Adipocyte (in vitro differentiated cells): ENCODE data around the gene SRGAP3.

ENCODE experiments used
- DNase-seq: peaks from one replicate; pipeline ENCODE4 v3.0.0-alpha.2; 2015; ENCODE audit warnings: low read depth
- H3K27me3 ChIP-seq: replicated peaks from 2 replicates; pipeline ENCODE4 v1.7.0; 2013; ENCODE audit warnings: mild to moderate bottlenecking, low read length, moderate library complexity; ENCODE audit not compliant: control insufficient read depth, insufficient read depth
- H3K36me3 ChIP-seq: 2 replicates; pipeline ENCODE4 v1.7.0; 2013; ENCODE audit warnings: low read length, mild to moderate bottlenecking, moderate library complexity; ENCODE audit not compliant: control insufficient read depth, insufficient read depth, severe bottlenecking
- H3K4me1 ChIP-seq: 2 replicates; pipeline ENCODE4 v1.7.0; 2013; ENCODE audit warnings: mild to moderate bottlenecking, low read length, moderate library complexity; ENCODE audit not compliant: control insufficient read depth, insufficient read depth
- H3K4me3 ChIP-seq: 2 replicates; pipeline ENCODE4 v1.7.0; 2013; ENCODE audit warnings: mild to moderate bottlenecking, low read length, moderate library complexity
- H3K9ac ChIP-seq: 2 replicates; pipeline ENCODE4 v1.7.0; 2013; ENCODE audit warnings: mild to moderate bottlenecking, low read length, moderate library complexity
- H3K9me3 ChIP-seq: 2 replicates; pipeline ENCODE4 v1.7.0; 2013; ENCODE audit warnings: mild to moderate bottlenecking, low read length, moderate library complexity; ENCODE audit not compliant: control insufficient read depth

SRGAP3 gene

DNA sequence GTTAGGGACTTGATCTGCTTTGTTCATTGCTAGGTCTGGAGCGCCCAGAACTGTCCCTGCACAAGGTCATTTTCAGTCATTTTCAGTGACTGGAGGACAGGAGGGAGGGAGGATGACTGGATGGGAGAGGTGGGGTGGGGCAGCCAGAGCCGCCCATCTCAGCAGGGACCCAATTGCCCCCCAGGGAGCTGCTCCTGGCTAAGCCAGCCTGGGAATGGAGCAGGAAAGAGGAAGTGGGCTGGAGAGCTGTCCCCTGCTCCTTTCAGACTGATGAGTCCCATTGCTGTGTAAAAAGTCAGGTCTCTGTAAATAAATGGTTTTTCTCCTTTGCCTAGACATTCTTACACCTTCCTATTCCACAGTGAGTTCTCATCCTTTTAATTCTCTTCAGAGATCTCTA lies 187.8 kb downstream of the SRGAP3 start:
- H3K4me3 ChIP-seq: no peak overlapping the region
- DNase-seq: no peak
- H3K9ac ChIP-seq: no peak overlapping the region
- H3K9me3 ChIP-seq: peaks cover 7% of the 10 kb centered on the region
- H3K36me3 ChIP-seq: no peaks in the 10 kb centered on the region
- no peaks in the 10 kb centered on the region for H3K27me3 ChIP-seq
- no peaks in the 10 kb centered on the region for H3K4me1 ChIP-seq

GRCh38 chr3:9059489-9060400 lies 189.7 kb downstream of the SRGAP3 start:
- no peak for DNase-seq

DNA sequence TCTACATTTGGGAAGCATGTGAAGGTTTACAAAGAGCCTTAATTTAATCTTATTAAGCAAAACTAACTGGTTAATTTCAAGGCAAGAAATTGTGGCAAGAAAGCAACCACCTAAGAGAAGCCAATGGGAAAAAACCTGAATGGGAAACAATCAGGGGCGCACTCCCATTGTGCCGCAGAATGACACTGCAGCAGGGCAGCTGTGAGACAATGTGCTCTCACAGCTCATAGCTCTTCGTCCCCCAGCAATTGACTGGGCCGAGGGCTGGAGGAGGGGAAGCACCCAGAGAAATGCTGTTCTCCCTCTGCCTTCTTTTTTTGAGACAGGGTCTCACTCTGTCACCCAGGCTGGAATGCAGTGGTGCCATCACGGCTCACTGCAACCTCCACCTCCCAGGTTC lies 192.9 kb downstream of the SRGAP3 start:
- no peak for DNase-seq
- no peaks in the 10 kb centered on the region for H3K4me1 ChIP-seq
- no peaks in the 10 kb centered on the region for H3K9me3 ChIP-seq
- H3K9ac ChIP-seq: no peak overlapping the region
- H3K4me3 ChIP-seq: no peak overlapping the region
- H3K27me3 ChIP-seq: no peaks in the 10 kb centered on the region
- H3K36me3 ChIP-seq: no peaks in the 10 kb centered on the region

More at GRCh38 chr3:9059489-9060400, 189.7 kb downstream of the SRGAP3 start:
- H3K27me3 ChIP-seq: no peaks in the 10 kb centered on the region
- peaks cover 7% of the 10 kb centered on the region for H3K9me3 ChIP-seq
- H3K4me1 ChIP-seq: no peaks in the 10 kb centered on the region
- H3K36me3 ChIP-seq: no peaks in the 10 kb centered on the region
- H3K4me3 ChIP-seq: no peak overlapping the region
- H3K9ac ChIP-seq: no peak overlapping the region

DNA sequence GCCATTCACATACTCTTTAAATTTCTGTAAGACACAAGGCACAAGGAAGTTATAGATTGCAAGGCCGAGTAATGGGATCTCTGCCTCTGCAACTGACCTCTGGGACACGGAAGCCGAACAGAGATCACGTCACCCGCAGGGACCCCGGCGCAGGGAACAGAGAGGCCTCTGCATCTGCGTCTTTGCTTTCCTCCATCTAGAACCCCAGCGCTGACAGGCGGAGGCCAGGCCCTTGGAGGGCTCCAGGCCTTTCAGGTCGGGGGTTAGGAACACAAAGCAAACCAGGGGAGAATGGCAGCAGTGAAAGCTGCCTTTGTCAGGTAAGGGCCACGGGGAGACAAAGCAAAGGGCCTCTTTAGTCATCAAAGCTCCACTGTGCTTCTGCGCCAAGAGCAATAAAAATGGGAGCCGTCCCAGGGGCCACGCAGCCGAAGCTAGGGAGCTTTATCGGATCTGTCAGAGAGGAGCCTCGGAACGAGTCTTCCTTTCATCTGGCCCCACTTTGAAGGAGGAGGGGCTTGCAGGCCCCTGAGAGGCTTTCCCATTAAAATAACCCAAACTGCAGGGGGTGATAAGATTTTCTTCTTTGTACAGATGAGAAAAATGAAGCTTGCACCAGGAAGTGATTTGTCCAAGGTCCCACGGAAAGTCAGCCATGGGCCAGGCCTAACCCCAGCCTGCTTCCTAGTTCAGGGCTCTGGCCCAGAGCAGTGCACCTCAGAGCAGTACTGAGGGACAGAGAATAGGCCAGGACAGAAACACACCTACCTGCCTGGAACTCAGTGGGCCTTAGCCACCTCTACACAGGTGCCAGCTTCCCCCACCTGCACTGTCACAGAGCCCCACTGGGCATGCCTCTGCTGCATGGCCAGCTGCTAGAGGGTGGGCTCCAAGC lies 201.7 kb downstream of the SRGAP3 start:
- H3K4me3 ChIP-seq: no peak overlapping the region
- no peak for DNase-seq
- no peaks in the 10 kb centered on the region for H3K27me3 ChIP-seq
- no peak overlapping the region for H3K9ac ChIP-seq
- H3K4me1 ChIP-seq: no peaks in the 10 kb centered on the region
- no peaks in the 10 kb centered on the region for H3K9me3 ChIP-seq
- H3K36me3 ChIP-seq: no peaks in the 10 kb centered on the region

GRCh38 chr3:9045371-9045770 lies 204.1 kb downstream of the SRGAP3 start:
- no peaks in the 10 kb centered on the region for H3K4me1 ChIP-seq
- no peak for DNase-seq
- no peak overlapping the region for H3K9ac ChIP-seq
- H3K27me3 ChIP-seq: no peaks in the 10 kb centered on the region
- no peak overlapping the region for H3K4me3 ChIP-seq
- H3K36me3 ChIP-seq: no peaks in the 10 kb centered on the region
- H3K9me3 ChIP-seq: no peaks in the 10 kb centered on the region

- H3K27me3 ChIP-seq: no peaks in the 10 kb centered on the region
- H3K4me1 ChIP-seq: no peaks in the 10 kb centered on the region
- no peaks in the 10 kb centered on the region for H3K9me3 ChIP-seq
- H3K36me3 ChIP-seq: no peaks in the 10 kb centered on the region
- no peak overlapping the region for H3K4me3 ChIP-seq
- no peak overlapping the region for H3K9ac ChIP-seq
- DNase-seq: no peak
These were observed 206.4 kb downstream of the SRGAP3 start for GRCh38 chr3:9043063-9043462.

DNA sequence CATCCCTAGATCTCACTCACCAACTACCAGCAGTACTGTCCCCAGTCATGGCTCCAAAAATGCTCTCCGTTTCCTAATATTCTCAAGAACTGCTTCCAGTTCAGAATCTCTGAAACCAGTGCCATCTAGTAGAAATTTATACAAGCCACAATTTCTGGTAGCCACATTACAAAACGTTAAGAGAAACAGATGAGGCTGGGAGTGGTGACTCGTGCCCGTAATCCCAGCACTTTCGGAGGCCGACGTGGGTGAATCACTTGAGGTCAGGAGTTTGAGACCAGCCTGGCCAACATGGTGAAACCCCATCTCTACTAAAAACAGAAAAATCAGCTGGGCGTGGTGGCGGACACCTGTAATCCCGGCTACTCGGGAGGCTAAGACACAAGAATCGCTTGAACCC lies 207.8 kb downstream of the SRGAP3 start:
- H3K9ac ChIP-seq: no peak overlapping the region
- H3K27me3 ChIP-seq: no peaks in the 10 kb centered on the region
- H3K9me3 ChIP-seq: no peaks in the 10 kb centered on the region
- H3K4me3 ChIP-seq: no peak overlapping the region
- DNase-seq: no peak
- no peaks in the 10 kb centered on the region for H3K36me3 ChIP-seq
- peaks cover 11% of the 10 kb centered on the region for H3K4me1 ChIP-seq

DNA sequence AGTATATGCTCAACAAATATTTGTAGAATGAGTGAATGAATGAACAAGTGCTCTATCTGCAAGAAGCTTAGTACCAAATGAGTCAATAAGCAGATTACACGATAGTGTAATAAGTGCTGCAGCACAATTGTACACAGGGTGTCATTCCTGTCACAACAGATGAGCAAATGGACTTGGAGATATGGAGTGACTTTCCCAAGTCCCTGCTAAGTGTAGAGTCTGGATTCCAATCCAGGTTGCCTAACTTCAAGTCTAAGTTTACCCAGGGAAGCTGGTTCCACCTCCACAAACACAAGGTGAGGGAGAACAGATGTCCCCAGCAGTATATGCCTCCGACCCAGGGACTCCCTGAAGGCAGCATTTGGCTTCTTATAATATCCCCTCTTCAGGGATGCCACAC lies 208.4 kb downstream of the SRGAP3 start:
- DNase-seq: no peak
- Histone ChIP-seq H3K4me3 (no peak overlapping the region), H3K36me3 (no peaks in the 10 kb centered on the region)

DNA sequence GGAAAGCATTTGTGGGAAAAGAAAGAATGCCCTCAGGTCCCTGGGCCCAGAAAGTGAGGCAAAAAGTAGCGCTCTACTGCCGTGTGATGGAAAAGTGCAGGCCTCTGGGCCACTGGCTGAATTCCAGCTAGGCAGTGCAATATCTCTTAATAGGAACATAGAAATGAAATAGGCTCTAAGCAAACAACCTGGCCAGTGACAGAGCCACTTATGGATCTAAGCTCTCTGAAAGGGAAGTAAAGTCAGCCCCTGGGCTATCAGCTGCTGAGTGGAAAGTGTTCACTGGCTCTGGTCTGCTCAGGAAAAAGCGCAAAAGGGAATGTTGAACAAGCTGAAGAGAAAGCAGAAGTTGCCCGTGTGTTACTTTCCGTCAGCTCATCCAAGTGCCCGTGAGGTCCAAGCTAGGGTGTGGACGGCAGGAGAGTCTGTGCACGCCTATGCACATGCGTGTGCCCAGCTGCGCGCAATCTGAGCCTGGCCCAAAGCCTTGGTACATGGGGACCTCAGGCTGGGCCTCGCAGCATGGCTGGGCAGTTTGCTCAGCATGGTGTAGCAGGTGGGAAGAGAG lies 212.2 kb downstream of the SRGAP3 start:
- H3K4me3 ChIP-seq: peak overlapping the region; percentile 2

More for the DNA sequence above, 208.4 kb downstream of the SRGAP3 start:
- peaks cover 16% of the 10 kb centered on the region for H3K4me1 ChIP-seq
- H3K27me3 ChIP-seq: no peaks in the 10 kb centered on the region
- H3K9me3 ChIP-seq: no peaks in the 10 kb centered on the region
- H3K9ac ChIP-seq: no peak overlapping the region

DNA sequence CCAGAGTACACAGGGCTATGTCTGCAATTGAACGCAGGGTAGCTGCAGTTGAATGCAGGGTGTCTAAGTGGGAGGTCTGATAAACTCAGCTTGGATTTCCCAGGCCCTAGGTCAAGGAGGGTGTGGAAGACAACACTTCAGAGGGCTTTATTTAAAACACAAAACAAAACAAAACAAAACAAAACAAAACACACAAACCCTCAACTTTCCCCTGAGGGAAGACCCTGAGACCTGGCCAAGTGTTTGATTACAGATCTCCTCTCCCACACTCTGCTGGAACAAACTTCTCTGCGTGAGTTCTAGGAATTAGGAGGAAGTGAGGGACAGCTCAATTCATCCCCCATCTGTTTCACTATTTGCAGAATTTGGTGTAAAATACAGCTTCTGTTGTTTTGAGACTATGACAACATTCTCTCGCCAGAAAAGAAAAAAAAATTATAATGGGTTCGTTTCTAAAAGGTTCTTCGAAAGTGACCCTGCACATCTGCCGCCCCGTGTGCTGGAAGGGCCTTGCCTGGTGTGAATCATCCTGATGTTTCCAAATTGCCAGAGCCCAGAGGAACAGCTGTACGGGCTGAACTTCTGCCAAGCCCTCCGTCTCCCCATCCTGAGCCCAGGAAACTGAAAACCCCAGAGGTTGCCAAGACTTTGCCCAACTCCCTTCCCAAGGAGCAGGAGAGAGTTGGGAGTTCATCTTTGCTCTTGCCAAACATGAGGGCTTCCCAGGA lies 212.9 kb downstream of the SRGAP3 start:
- Histone ChIP-seq H3K4me3 (peak overlapping the region; percentile 2), H3K4me1 (peaks cover 16% of the 10 kb centered on the region), H3K27me3 (no peaks in the 10 kb centered on the region), H3K36me3 (no peaks in the 10 kb centered on the region), H3K9me3 (no peaks in the 10 kb centered on the region), H3K9ac (no peak overlapping the region)
- DNase-seq: peak; percentile 78

More for the DNA sequence above, 212.2 kb downstream of the SRGAP3 start:
- Histone ChIP-seq H3K9ac (no peak overlapping the region), H3K9me3 (no peaks in the 10 kb centered on the region), H3K4me1 (peaks cover 16% of the 10 kb centered on the region), H3K27me3 (no peaks in the 10 kb centered on the region), H3K36me3 (no peaks in the 10 kb centered on the region)
- DNase-seq: no peak
